Lower lobe of right lung (tissue), 2 donors: ENCODE results near the gene TEX13B. TPM values are rescaled to one million over a fixed set of nuclear protein-coding genes. Genes with fewer than 3 reads are reported as not detected.

ENCODE experiments used
- ATAC-seq, 2 donors: fragments of 200-7000 bp; cut with Tn5 transposase; one replicate each; pipeline ENCODE4 v1.9.1; 2020 to 2022; ENCODE audit warnings: mild to moderate bottlenecking in 2 of 2, moderate library complexity in 2 of 2
- DNase-seq: peaks from one replicate; pipeline ENCODE4 v3.0.0-alpha.2; 2020
- H3K27ac ChIP-seq: fragments of 200-600 bp; one replicate; pipeline ENCODE4 v1.8.0; 2022
- H3K27me3 ChIP-seq: fragments of 200-600 bp; one replicate; pipeline ENCODE4 v1.8.0; 2022; ENCODE audit warnings: low read depth
- H3K36me3 ChIP-seq: fragments of 200-600 bp; one replicate; pipeline ENCODE4 v1.8.0; 2022; ENCODE audit warnings: mild to moderate bottlenecking
- H3K4me1 ChIP-seq: fragments of 200-600 bp; one replicate; pipeline ENCODE4 v1.8.0; 2022
- H3K4me3 ChIP-seq: fragments of 200-600 bp; one replicate; pipeline ENCODE4 v1.8.0; 2022; ENCODE audit warnings: mild to moderate bottlenecking
- H3K9me3 ChIP-seq: fragments of 200-600 bp; one replicate; pipeline ENCODE4 v1.8.0; 2022
- CTCF ChIP-seq: fragments of 200-600 bp; IDR thresholded peaks from one replicate; pipeline ENCODE4 v1.8.0; 2022; ENCODE audit warnings: antibody characterized with exemption, mild to moderate bottlenecking
- intact Hi-C: fragments of 100-400 bp; cut with DNase I; formaldehyde crosslinking; loops from one replicate; pipeline ENCODE4 v1.11.0; 2022
- total RNA-seq: library from RNA; stranded (reverse); fragmentation: NEBNext Ultra II Directional; extraction: Animal tissue kit (Norgen Biotek cat#: 25700); gene quantifications from one replicate; pipeline ENCODE4 v1.2.1, GENCODE V29; 2021
- donor health status: DM: no; HTN: yes; CAD: no; lungs with severe emphysema.

The TEX13B gene
- total RNA-seq, 1 donor from 2014 or later = not detected

GRCh38 chrX:108022491-108023089 lies 40.4 kb upstream of the TEX13B start:
- Histone ChIP-seq H3K27me3 (no peaks in the 10 kb centered on the region), H3K4me3 (no peak overlapping the region), H3K27ac (no peak overlapping the region), H3K9me3 (no peaks in the 10 kb centered on the region), H3K4me1 (no peaks in the 10 kb centered on the region), H3K36me3 (no peaks in the 10 kb centered on the region)
- DNase-seq = no peak
- TF ChIP-seq CTCF = no peak
- no peak for ATAC-seq
- intact Hi-C loops = no loop called here

DNA sequence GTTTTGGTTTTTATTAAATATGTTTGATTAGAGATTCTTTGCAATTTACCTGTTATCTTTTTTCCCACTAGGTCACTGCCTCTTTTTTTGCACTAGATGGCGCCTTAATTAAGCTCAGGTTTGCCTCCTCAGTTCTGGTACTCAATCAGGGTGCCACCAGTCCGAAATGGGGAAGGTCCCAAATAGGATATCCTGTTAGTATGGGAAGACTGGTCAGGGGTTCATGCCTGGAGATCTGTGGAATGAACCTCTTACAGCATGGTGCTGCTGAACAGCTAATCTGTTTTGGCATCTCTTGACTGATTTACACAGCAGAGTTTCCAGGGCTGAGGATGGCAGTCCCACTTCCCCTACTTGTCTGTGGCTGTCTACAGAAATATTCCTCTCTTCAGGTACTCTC lies 38.5 kb upstream of the TEX13B start:
- Histone ChIP-seq H3K27ac (no peak overlapping the region), H3K4me3 (no peak overlapping the region), H3K27me3 (no peaks in the 10 kb centered on the region), H3K36me3 (no peaks in the 10 kb centered on the region), H3K4me1 (no peaks in the 10 kb centered on the region), H3K9me3 (no peaks in the 10 kb centered on the region)
- DNase-seq = no peak
- TF ChIP-seq CTCF = peak; percentile 41
- intact Hi-C loops = no loop called here
- ATAC-seq = peak in 1 of 2 donors; percentile 57

DNA sequence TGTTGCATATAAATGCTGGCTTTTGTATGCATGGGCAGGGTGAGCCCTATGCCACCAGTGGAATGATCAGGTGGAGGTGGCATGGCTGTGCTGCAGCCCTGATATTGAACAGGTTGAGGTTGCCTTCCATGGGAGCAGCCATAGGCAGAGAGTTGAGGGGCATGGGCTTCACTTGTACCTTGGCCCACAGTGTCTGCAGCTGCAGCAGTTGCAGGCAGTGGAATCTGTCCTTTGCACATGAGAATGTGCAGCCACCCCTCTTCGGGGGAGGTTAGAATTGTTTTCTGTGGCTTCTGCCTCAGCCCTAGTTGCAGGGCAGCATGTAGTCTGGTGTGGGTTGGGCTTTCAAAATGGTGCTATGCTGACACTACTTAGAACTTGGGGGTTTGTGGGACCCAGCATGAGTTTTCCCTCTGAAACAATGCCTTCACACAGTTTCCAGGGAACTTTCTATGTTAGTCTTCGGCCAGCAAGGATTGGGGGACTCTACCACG lies 37.3 kb upstream of the TEX13B start:
- no peaks in the 10 kb centered on the region for H3K36me3 ChIP-seq
- intact Hi-C loops = no loop called here
- H3K9me3 ChIP-seq = no peaks in the 10 kb centered on the region
- TF ChIP-seq CTCF = no peak
- DNase-seq (no peak), ATAC-seq (no peak)
- H3K27ac ChIP-seq = no peak overlapping the region
- H3K27me3 ChIP-seq = no peaks in the 10 kb centered on the region
- no peak overlapping the region for H3K4me3 ChIP-seq
- H3K4me1 ChIP-seq = no peaks in the 10 kb centered on the region

GRCh38 chrX:108018656-108019381 lies 36.6 kb upstream of the TEX13B start:
- Histone ChIP-seq H3K4me3 (no peak overlapping the region), H3K36me3 (no peaks in the 10 kb centered on the region), H3K4me1 (no peaks in the 10 kb centered on the region), H3K27me3 (no peaks in the 10 kb centered on the region), H3K27ac (no peak overlapping the region), H3K9me3 (no peaks in the 10 kb centered on the region)
- no peak for ATAC-seq
- no peak for DNase-seq
- intact Hi-C loops = no loop called here
- no peak for TF ChIP-seq CTCF

DNA sequence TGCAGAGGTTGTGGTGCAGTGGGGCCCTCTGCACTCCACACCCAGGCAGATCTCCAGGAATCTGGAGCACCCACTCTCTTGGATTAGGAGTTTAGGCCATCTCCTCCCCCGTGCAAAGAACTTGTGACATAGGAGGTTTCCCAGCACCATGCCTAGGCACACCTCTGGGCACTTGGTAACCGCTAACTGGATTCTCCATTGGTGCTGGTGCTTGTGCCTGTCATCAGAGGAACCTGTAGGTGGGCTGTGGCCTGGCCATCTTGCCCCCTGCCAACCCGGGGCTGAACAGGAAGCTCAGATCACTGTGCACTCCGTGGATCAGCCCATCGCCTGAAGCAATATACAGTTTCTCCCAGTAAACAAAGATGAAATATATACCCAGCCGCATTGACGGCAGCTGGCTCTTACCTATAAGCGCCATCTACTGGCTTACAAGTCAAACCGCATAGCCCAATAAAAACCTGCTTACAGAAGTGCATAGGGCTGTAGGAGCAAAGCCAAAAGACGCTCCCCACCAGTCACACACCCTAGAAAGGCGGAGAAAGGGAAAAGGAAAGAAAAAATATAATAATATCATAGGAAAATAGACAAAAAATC lies 19.1 kb upstream of the TEX13B start:
- Histone ChIP-seq H3K9me3 (no peaks in the 10 kb centered on the region), H3K36me3 (no peaks in the 10 kb centered on the region), H3K27ac (no peak overlapping the region), H3K4me1 (no peaks in the 10 kb centered on the region), H3K4me3 (no peak overlapping the region), H3K27me3 (no peaks in the 10 kb centered on the region)
- ATAC-seq = peak in 1 of 2 donors; percentile 68
- peak; percentile 38 for TF ChIP-seq CTCF
- DNase-seq = no peak
- intact Hi-C loops = no loop called here
